Activated naive CD8-positive, alpha-beta T cell treated with anti-CD3 and anti-CD28 coated beads, Interleukin-2, amount 10 ng/mL, durations not matched to agents 7 days and 5 days (primary cell): ENCODE data around the gene LSM4. TPM values are rescaled to one million over a fixed set of nuclear protein-coding genes. Genes with fewer than 3 reads are reported as not detected.

Source experiments
- ATAC-seq: fragments of 150-1000 bp; cut with Tn5 transposase; one replicate; pipeline ENCODE4 v1.10.0; 2021; ENCODE audit warnings: low read depth, moderate library complexity
- POLR2A ChIA-PET: fragments of 350-600 bp; sonication (Branson Sonifier 250); formaldehyde crosslinking; loops from one replicate; lab custom pipeline; 2021; ENCODE audit warnings: antibody characterized with exemption; lab: Charles Lee
- DNase-seq: peaks from one replicate; pipeline ENCODE4 v3.0.0; 2021
- H3K27ac Mint-ChIP-seq: one replicate; pipeline ENCODE4 v1.8.0; 2022; ENCODE audit warnings: mild to moderate bottlenecking, mixed read lengths
- H3K27me3 Mint-ChIP-seq: one replicate; pipeline ENCODE4 v1.8.0; 2022; ENCODE audit warnings: mild to moderate bottlenecking, moderate library complexity, mixed read lengths
- H3K36me3 Mint-ChIP-seq: one replicate; pipeline ENCODE4 v1.8.0; 2021; ENCODE audit warnings: mild to moderate bottlenecking, mixed read lengths
- H3K4me1 Mint-ChIP-seq: one replicate; pipeline ENCODE4 v1.8.0; 2021; ENCODE audit warnings: mixed read lengths
- H3K4me3 Mint-ChIP-seq: one replicate; pipeline ENCODE4 v1.8.0; 2022; ENCODE audit warnings: mild to moderate bottlenecking, moderate library complexity, mixed read lengths
- H3K9me3 Mint-ChIP-seq: one replicate; pipeline ENCODE4 v1.8.0; 2021; ENCODE audit warnings: mixed read lengths
- microRNA-seq: library from miRNA; unstranded; fragments of <30 nt; microRNA quantifications from one replicate; pipeline ENCODE4 v1.2.0, GENCODE V29; 2022
- total RNA-seq, 2 experiments: library from RNA; stranded (reverse); gene quantifications; one replicate each; pipeline ENCODE4 v1.2.3, GENCODE V29; 2021

The LSM4 gene
- total RNA-seq, 2 experiments from 2014 or later = 151 to 157 TPM

DNA sequence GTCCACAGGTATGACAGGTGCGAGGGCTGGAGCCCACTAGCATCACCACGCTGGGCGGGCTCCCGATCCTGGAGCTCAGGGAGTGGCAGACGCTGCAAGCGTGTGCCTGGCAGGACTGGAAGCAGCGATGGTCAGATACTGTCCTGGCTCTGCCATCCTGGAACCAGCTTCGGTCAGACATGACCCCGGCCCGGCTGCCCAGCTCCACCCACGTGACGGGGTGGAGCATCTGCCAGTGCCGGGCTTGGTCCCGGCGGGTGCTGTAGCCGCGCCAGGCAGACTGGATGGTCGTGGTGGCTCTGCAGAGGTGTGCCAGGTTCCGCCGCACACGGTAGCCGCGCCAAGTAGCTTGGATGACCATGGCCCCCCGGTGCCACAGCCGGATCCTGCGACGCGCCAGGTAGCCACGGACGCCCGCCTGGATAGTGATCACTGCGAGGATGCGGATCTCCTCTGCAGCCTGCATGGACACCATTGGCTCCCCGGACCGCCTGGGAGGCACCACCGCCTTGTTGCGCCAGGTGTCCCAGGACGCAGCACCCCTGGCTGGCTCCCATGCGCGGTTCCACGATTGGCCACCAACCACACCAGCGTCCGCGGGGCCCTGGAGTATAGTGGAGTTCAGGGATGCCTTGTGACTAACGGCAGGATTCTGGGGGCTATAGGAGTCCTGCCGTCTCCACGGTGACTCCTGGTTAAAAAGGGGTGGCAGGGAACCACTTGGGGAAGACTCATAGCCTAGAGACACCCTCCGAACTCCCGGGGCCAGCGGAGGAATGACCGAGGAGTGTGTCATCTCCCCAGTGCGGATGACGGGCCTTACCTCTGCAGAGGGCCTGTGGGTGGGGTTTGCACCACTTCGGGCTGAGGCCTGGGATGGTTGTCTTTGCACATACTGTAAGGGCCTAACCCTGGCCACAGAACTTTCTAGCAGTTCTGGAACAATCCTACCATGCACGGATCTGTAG, 65.1 kb downstream of the LSM4 start:
- Mint-ChIP-seq H3K36me3 (no peaks in the 10 kb centered on the region), H3K9me3 (no peaks in the 10 kb centered on the region), H3K27ac (no peak overlapping the region), H3K4me1 (peaks cover 2% of the 10 kb centered on the region), H3K27me3 (peaks cover 20% of the 10 kb centered on the region), H3K4me3 (no peak overlapping the region)
- POLR2A ChIA-PET = interaction anchor here (0.5 kb wide), 1 partner anchor 72 kb away, joined by 7 read pairs; no protein-coding TSS in a partner anchor
- ATAC-seq = no peak
- no peak for DNase-seq

Small RNAs within 50 kb of the gene (microRNA-seq; reads per million reads assigned to microRNA genes)
- 4.9 reads per million for gene MIR3188

Other genes starting within 250 kb of the LSM4 start
- gene IL12RB1, start 236.1 kb downstream of the LSM4 start, total RNA-seq = 10 to 100 TPM; 52.5 to 56.4 TPM
- gene MAST3, start 225.3 kb downstream of the LSM4 start, total RNA-seq = 10 to 100 TPM; 36.7 to 38.3 TPM
- gene PIK3R2, start 169.9 kb downstream of the LSM4 start, total RNA-seq = 10 to 100 TPM; 11.4 to 12.9 TPM
- 10 to 100 TPM; 78.8 to 80.8 TPM for gene IFI30, start 149.3 kb downstream of the LSM4 start, total RNA-seq
- 1 to 10 TPM; 5.8 to 6.5 TPM for gene MPV17L2, start 129.9 kb downstream of the LSM4 start, total RNA-seq
- 1 to 10 TPM; 3.0 to 6.1 TPM for gene RAB3A, start 119.0 kb downstream of the LSM4 start, total RNA-seq
- gene PDE4C, start 96.6 kb downstream of the LSM4 start, total RNA-seq = under 1 TPM in 1 of 2 experiments, not detected in 1; 0.65 TPM
- gene IQCN, start 48.6 kb downstream of the LSM4 start, total RNA-seq = 1 to 10 TPM; 5.0 to 5.2 TPM
- gene JUND, start 41.5 kb downstream of the LSM4 start, total RNA-seq = 100 to 1,000 TPM; 366 to 394 TPM
- gene PGPEP1, start 17.5 kb upstream of the LSM4 start, total RNA-seq = 10 to 100 TPM; 41.3 to 45.7 TPM
- gene GDF15, start 63.1 kb upstream of the LSM4 start, total RNA-seq = under 1 TPM; 0.34 to 0.75 TPM
- 1 to 10 TPM; 1.2 to 1.6 TPM for gene LRRC25, start 74.5 kb upstream of the LSM4 start, total RNA-seq
- gene SSBP4, start 96.3 kb upstream of the LSM4 start, total RNA-seq = 100 to 1,000 TPM; 152 to 158 TPM
- gene ISYNA1, start 115.1 kb upstream of the LSM4 start, total RNA-seq = 10 to 100 TPM; 39.6 to 43.4 TPM
- 10 to 100 TPM; 28.5 to 31.2 TPM for gene ELL, start 199.0 kb upstream of the LSM4 start, total RNA-seq
- 100 to 1,000 TPM; 261 to 275 TPM for gene FKBP8, start 220.5 kb upstream of the LSM4 start, total RNA-seq
- 100 to 1,000 TPM in 1 of 2 experiments, 10 to 100 TPM in 1; 96.7 to 105 TPM for gene KXD1, start 234.8 kb upstream of the LSM4 start, total RNA-seq
- gene UBA52, start 248.8 kb upstream of the LSM4 start, total RNA-seq = 1,000 to 10,000 TPM; 1,538 to 1,547 TPM